A549 (cell line): ENCODE results near the gene VSIG8. TPM values are rescaled to one million over a fixed set of nuclear protein-coding genes. Genes with fewer than 3 reads are reported as not detected.

Experiments
- ATAC-seq, 2 experiments: fragments of 200-7000 bp in 1 of 2; fragments of >200 bp in 1 of 2; cut with Nextera tagmentation in 1 of 2; cut with Tn5 transposase in 1 of 2; 3 replicates each; pipeline versions ENCODE4 v1.8.0 to v1.9.1; 2018 to 2020; ENCODE audit warnings: mild to moderate bottlenecking in 1 of 2, moderate library complexity in 1 of 2
- CTCF ChIA-PET: fragments of 300-600 bp; sonication (Branson Sonifier 250); formaldehyde crosslinking; extraction: SDS; loops from one replicate; lab custom pipeline; 2021; ENCODE audit warnings: antibody characterized with exemption, inconsistent platforms; lab: Yijun Ruan, JAX
- POLR2A ChIA-PET: fragments of 350-600 bp; formaldehyde crosslinking; extraction: SDS; loops from one replicate; lab custom pipeline; 2021; ENCODE audit warnings: antibody characterized with exemption, inconsistent platforms; lab: Yijun Ruan, JAX
- DNase-seq, 2 experiments: peaks; one replicate each; pipeline versions ENCODE4 v3.0.0 to v3.0.0-alpha.2; 2011 to 2016; ENCODE audit warnings: low read depth in 1 of 2, low spot score in 1 of 2
- FAIRE-seq: peaks from 2 replicates; lab custom pipeline; 2011; peaks lifted over from hg19 to GRCh38; lab: Jason Lieb, UNC
- H3K27ac ChIP-seq, 2 experiments: fragments of >200 bp; sonication (Bioruptor Twin); formaldehyde crosslinking; 3 replicates each; pipeline ENCODE4 v1.5.1; 2016 to 2017
- H3K4me1 ChIP-seq: fragments of >200 bp; sonication (Bioruptor Twin); formaldehyde crosslinking; 3 replicates; pipeline ENCODE4 v1.6.1; 2016
- H3K4me2 ChIP-seq: fragments of >200 bp; sonication (Bioruptor Twin); formaldehyde crosslinking; 3 replicates; pipeline ENCODE4 v1.6.1; 2016
- H3K4me3 ChIP-seq: fragments of >200 bp; sonication (Bioruptor Twin); formaldehyde crosslinking; 3 replicates; pipeline ENCODE4 v1.5.1; 2016
- H3K9me3 ChIP-seq: fragments of >200 bp; sonication (Bioruptor Twin); formaldehyde crosslinking; 3 replicates; pipeline ENCODE4 v1.6.1; 2016
- ATOH8 ChIP-seq: fragments of 250-450 bp; sonication (Bioruptor Pico); IDR thresholded peaks from 2 replicates; pipeline ENCODE4 v1.5.0; 2020; ENCODE audit warnings: low read depth, mild to moderate bottlenecking, moderate library complexity
- CBX2 ChIP-seq: fragments of 200-600 bp; sonication (generic); IDR thresholded peaks from 2 replicates; pipeline ENCODE4 v1.6.1; 2016; ENCODE audit warnings: low read depth, mild to moderate bottlenecking, borderline replicate concordance
- CBX8 ChIP-seq: fragments of 200-600 bp; sonication (generic); IDR thresholded peaks from 2 replicates; pipeline ENCODE4 v1.6.1; 2016
- EHMT2 ChIP-seq: fragments of 200-600 bp; sonication (generic); IDR thresholded peaks from 2 replicates; pipeline ENCODE4 v1.6.1; 2016; ENCODE audit warnings: antibody characterized with exemption, low read depth, mild to moderate bottlenecking, moderate library complexity
- FOXS1 ChIP-seq: fragments of 250-450 bp; sonication (Bioruptor Pico); IDR thresholded peaks from 2 replicates; pipeline ENCODE4 v1.5.0; 2020; ENCODE audit warnings: mild to moderate bottlenecking, moderate library complexity
- GATA3 ChIP-seq: IDR thresholded peaks from 2 replicates; pipeline ENCODE4 v1.6.1; 2012; ENCODE audit warnings: borderline replicate concordance
- HDAC2 ChIP-seq: fragments of 200-600 bp; sonication (generic); IDR thresholded peaks from 2 replicates; pipeline ENCODE4 v1.6.1; 2016
- HOXB5 ChIP-seq: fragments of 250-450 bp; sonication (Bioruptor Pico); IDR thresholded peaks from 2 replicates; pipeline ENCODE4 v1.5.0; 2020; ENCODE audit warnings: mild to moderate bottlenecking, moderate library complexity
- JUN ChIP-seq, 2 experiments: fragments of >200 bp; sonication (Bioruptor Twin); formaldehyde crosslinking; IDR thresholded peaks; 2 replicates in 1 of 2; 3 replicates in 1 of 2; pipeline ENCODE4 v1.6.1; 2016 to 2017
- NFE2L2 ChIP-seq: fragments of 150-350 bp; conservative IDR thresholded peaks from 2 replicates; pipeline ENCODE4 v1.6.1; 2014; ENCODE audit warnings: low read length
- NPAS2 ChIP-seq: fragments of 250-450 bp; sonication (Bioruptor Pico); IDR thresholded peaks from 2 replicates; pipeline ENCODE4 v1.8.0; 2022; ENCODE audit warnings: mild to moderate bottlenecking, moderate library complexity, borderline replicate concordance
- POLR2AphosphoS2 ChIP-seq: conservative IDR thresholded peaks from 2 replicates; pipeline ENCODE4 v1.6.1; 2012; ENCODE audit warnings: low read length, improper control_type of control experiment, inconsistent platforms
- RCOR1 ChIP-seq: fragments of 150-350 bp; IDR thresholded peaks from 2 replicates; pipeline ENCODE4 v1.6.1; 2014; ENCODE audit warnings: antibody characterized with exemption, low read length, low read depth
- RFX5 ChIP-seq: fragments of 450-650 bp; IDR thresholded peaks from 2 replicates; pipeline ENCODE4 v1.7.1; 2014; ENCODE audit warnings: antibody characterized with exemption, mild to moderate bottlenecking, moderate library complexity
- RNF2 ChIP-seq: fragments of 200-600 bp; sonication (generic); IDR thresholded peaks from 2 replicates; pipeline ENCODE4 v1.6.1; 2016; ENCODE audit warnings: low read depth, mild to moderate bottlenecking, antibody characterized with exemption, moderate library complexity, borderline replicate concordance
- SMC3 ChIP-seq: fragments of >200 bp; sonication (Bioruptor Twin); formaldehyde crosslinking; IDR thresholded peaks from 3 replicates; pipeline ENCODE4 v1.6.1; 2018; ENCODE audit warnings: inconsistent platforms
- TFCP2L1 ChIP-seq: fragments of 250-450 bp; sonication (Bioruptor Pico); IDR thresholded peaks from 2 replicates; pipeline ENCODE4 v1.5.0; 2021; ENCODE audit warnings: mild to moderate bottlenecking
- ZNF302 ChIP-seq: fragments of 250-450 bp; sonication (Bioruptor Pico); IDR thresholded peaks from 2 replicates; pipeline ENCODE4 v1.9.0; 2021; ENCODE audit warnings: inconsistent platforms, mild to moderate bottlenecking, moderate library complexity
- WGBS: methylation state at CpG from one replicate; pipeline ENCODE4 v1.1.6; 2017; ENCODE audit errors: missing lambda C conversion rate; 5-methylcytosine and 5-hydroxymethylcytosine counted together
- polyA plus RNA-seq, 4 experiments: library from polyadenylated mRNA; depleted of rRNA in 3 of 4; stranded (reverse); fragments of >200 nt; fragmentation: RNase III in 1 of 4; extraction: RNeasy Plus Mini Kit Qiagen cat#74134 plus additional on column Dnase treatment in 1 of 4; gene quantifications; 2 replicates in 3 of 4; 3 replicates in 1 of 4; pipeline ENCODE4 v1.2.3, GENCODE V29; 2011 to 2017
- TF ChIP-seq, protein P1 (sequence below): IDR thresholded peaks from 2 replicates; pipeline ENCODE4 v1.6.1; 2012; ENCODE audit warnings: low read depth, borderline replicate concordance
- TF ChIP-seq, protein P2 (sequence below): fragments of >200 bp; sonication (Bioruptor Twin); formaldehyde crosslinking; IDR thresholded peaks from 3 replicates; pipeline ENCODE4 v1.5.1; 2016

Gene VSIG8
- polyA plus RNA-seq, 2 of the 4 experiments (the other 2 are of a cell fraction): 0.04 to 0.09 TPM

DNA sequence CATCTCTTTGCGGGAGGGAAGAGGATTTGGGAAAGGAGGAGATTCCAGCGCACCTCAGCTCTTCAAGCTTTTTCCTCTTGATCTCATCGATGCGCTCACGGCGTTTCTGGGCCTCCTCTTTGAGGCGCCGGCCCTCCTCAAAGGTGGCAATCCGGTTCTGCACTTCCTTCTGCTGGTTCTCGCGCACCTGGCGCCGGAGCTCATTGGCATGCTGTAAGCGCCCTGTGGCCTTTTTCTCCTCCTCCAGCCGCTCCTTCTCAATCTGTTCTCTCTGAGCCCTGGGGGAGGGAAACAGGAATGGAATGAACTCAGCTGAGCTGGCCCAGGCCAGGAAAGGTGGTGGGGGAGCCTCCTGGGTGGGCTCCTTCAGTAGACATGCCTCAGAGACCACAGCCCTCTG is 10.4 kb upstream of the VSIG8 start (continued):
- TF ChIP-seq, protein P1, sequence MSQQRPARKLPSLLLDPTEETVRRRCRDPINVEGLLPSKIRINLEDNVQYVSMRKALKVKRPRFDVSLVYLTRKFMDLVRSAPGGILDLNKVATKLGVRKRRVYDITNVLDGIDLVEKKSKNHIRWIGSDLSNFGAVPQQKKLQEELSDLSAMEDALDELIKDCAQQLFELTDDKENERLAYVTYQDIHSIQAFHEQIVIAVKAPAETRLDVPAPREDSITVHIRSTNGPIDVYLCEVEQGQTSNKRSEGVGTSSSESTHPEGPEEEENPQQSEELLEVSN: no peak
- no peak for TF ChIP-seq EHMT2
- no peak for TF ChIP-seq POLR2AphosphoS2
- TF ChIP-seq, protein P2, sequence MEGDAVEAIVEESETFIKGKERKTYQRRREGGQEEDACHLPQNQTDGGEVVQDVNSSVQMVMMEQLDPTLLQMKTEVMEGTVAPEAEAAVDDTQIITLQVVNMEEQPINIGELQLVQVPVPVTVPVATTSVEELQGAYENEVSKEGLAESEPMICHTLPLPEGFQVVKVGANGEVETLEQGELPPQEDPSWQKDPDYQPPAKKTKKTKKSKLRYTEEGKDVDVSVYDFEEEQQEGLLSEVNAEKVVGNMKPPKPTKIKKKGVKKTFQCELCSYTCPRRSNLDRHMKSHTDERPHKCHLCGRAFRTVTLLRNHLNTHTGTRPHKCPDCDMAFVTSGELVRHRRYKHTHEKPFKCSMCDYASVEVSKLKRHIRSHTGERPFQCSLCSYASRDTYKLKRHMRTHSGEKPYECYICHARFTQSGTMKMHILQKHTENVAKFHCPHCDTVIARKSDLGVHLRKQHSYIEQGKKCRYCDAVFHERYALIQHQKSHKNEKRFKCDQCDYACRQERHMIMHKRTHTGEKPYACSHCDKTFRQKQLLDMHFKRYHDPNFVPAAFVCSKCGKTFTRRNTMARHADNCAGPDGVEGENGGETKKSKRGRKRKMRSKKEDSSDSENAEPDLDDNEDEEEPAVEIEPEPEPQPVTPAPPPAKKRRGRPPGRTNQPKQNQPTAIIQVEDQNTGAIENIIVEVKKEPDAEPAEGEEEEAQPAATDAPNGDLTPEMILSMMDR: no peak

DNA sequence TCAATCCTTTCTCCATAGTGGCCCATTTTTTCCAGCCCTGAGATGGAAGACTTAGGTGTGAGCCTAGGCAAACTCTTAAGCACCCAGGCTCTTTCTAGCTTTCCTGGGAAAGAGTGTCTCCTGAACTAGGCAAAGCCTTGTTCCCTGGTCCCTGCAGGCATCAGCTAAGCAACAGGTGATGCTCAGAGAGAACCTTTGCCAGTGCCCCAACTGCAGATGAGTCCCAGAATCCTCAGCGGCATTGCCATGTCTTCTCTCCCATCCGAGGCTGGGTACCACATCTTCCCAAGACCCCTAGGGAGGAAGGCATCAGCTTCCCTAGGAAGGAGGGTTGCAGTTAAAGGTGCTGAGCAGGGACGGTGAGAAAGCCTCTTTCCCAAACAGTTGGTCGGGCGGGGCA is 8.2 kb upstream of the VSIG8 start:
- WGBS: 84% methylated on average over 5 of the region's 5 CpGs
- ChIA-PET POLR2A (no interaction called here), CTCF (interaction anchor here (0.9 to 3.0 kb wide), 4 partner anchors 11 to 73 kb away, joined by 3 to 17 read pairs (median 4); no protein-coding TSS in a partner anchor)
- Histone ChIP-seq H3K27ac (no peak overlapping the region), H3K4me3 (no peak overlapping the region), H3K4me1 (0 out of 3 replicates have a peak, but pooled peaks cover 3% of the 10 kb centered on the region), H3K9me3 (no peaks in the 10 kb centered on the region), H3K4me2 (no peak overlapping the region)
- ATAC-seq (no peak), FAIRE-seq (no peak), DNase-seq (no peak)
- TF ChIP-seq TFCP2L1 (no peak), EHMT2 (no peak), FOXS1 (no peak), ZNF302 (CRISPR knock-in tag) (no peak), RCOR1 (no peak), SMC3 (no peak), HOXB5 (CRISPR knock-in tag) (no peak), ATOH8 (CRISPR knock-in tag) (no peak), NFE2L2 (no peak), JUN (IDR thresholded peaks at IDR 0.05) (no peak), RNF2 (no peak), NPAS2 (CRISPR knock-in tag) (no peak), HDAC2 (no peak), CBX2 (no peak), GATA3 (no peak), RFX5 (no peak), CBX8 (no peak)
- TF ChIP-seq, protein P1: no peak
- TF ChIP-seq, protein P2: no peak
